HepG2 (cell line): ENCODE data around the gene ZNF490. TPM values are rescaled to one million over a fixed set of nuclear protein-coding genes. Genes with fewer than 3 reads are reported as not detected.

ENCODE experiments used
- KDM4B ChIP-seq: sonication (generic); formaldehyde crosslinking; IDR thresholded peaks from 2 replicates; pipeline ENCODE4 v1.4.0; 2020; ENCODE audit warnings: missing genetic modification reagents
- MAZ ChIP-seq, 2 experiments: sonication (generic) in 1 of 2; formaldehyde crosslinking in 1 of 2; IDR thresholded peaks; 2 replicates each; pipeline versions ENCODE4 v1.5.0 to v1.6.1; 2012 to 2020; ENCODE audit warnings: low read depth in 2 of 2, mild to moderate bottlenecking in 2 of 2, borderline replicate concordance in 1 of 2, improper control_type of control experiment in 1 of 2, low read length in 1 of 2, missing genetic modification reagents in 1 of 2, moderate library complexity in 1 of 2
- SOX13 ChIP-seq, 3 experiments: fragments of 450-650 bp in 1 of 3; sonication (generic) in 1 of 3; formaldehyde crosslinking in 1 of 3; IDR thresholded peaks in 2 of 3; conservative IDR thresholded peaks in 1 of 3; 2 replicates each; pipeline versions ENCODE4 v1.5.0 to v1.6.1; 2016 to 2020; ENCODE audit warnings: antibody characterized with exemption in 1 of 3, mild to moderate bottlenecking in 1 of 3, missing compliant biosample characterization in 1 of 3, missing genetic modification reagents in 1 of 3, moderate library complexity in 1 of 3
- ZBTB40 ChIP-seq, 2 experiments: fragments of 450-650 bp in 1 of 2; sonication (generic) in 1 of 2; formaldehyde crosslinking in 1 of 2; IDR thresholded peaks; 2 replicates each; pipeline versions ENCODE4 v1.6.1 to v1.8.0; 2016 to 2022; ENCODE audit warnings: antibody characterized with exemption in 1 of 2, mild to moderate bottlenecking in 1 of 2, missing genetic modification reagents in 1 of 2
- ZNF615 ChIP-seq: sonication (generic); formaldehyde crosslinking; IDR thresholded peaks from 2 replicates; pipeline ENCODE4 v1.5.0; 2020; ENCODE audit warnings: mild to moderate bottlenecking, missing genetic modification reagents, borderline replicate concordance
- polyA plus RNA-seq, 8 experiments: library from polyadenylated mRNA; depleted of rRNA in 3 of 8; stranded (reverse) in 7 of 8; unstranded in 1 of 8; fragments of >200 nt; fragmentation: Illumina TruSeq in 4 of 8; extraction: Trizol in 4 of 8; gene quantifications; 2 replicates each; pipeline versions ENCODE4 v1.2.1 to v1.2.3, GENCODE V29; 2011 to 2016; ENCODE audit warnings: low read depth in 4 of 8, missing spikeins in 1 of 8, mixed read lengths in 1 of 8; ENCODE audit not compliant: insufficient read depth in 1 of 8
- total RNA-seq, 5 experiments: library from RNA; depleted of rRNA; stranded (reverse); fragments of >200 nt; fragmentation: Illumina TruSeq; extraction: Trizol; gene quantifications; 2 replicates each; pipeline ENCODE4 v1.2.3, GENCODE V29; 2016; ENCODE audit warnings: low read depth in 1 of 5
- TF ChIP-seq, protein P1 (sequence below): sonication (generic); formaldehyde crosslinking; IDR thresholded peaks from 2 replicates; pipeline ENCODE4 v1.4.0; 2020; ENCODE audit warnings: low read depth, missing genetic modification reagents
- TF ChIP-seq, protein P2 (sequence below): IDR thresholded peaks from 2 replicates; pipeline ENCODE4 v1.6.1; 2016; ENCODE audit warnings: mild to moderate bottlenecking, missing biosample characterization, missing genetic modification reagents

Gene ZNF490
- total and polyA plus RNA-seq, 2 of the 13 experiments (the other 11 are each of a cell fraction or from before 2014, with no cell fraction given): 1.3 to 2.9 TPM

GRCh38 chr19:12580180-12580694, 30.4 kb downstream of the ZNF490 start (continued):
- TF ChIP-seq, protein P1, sequence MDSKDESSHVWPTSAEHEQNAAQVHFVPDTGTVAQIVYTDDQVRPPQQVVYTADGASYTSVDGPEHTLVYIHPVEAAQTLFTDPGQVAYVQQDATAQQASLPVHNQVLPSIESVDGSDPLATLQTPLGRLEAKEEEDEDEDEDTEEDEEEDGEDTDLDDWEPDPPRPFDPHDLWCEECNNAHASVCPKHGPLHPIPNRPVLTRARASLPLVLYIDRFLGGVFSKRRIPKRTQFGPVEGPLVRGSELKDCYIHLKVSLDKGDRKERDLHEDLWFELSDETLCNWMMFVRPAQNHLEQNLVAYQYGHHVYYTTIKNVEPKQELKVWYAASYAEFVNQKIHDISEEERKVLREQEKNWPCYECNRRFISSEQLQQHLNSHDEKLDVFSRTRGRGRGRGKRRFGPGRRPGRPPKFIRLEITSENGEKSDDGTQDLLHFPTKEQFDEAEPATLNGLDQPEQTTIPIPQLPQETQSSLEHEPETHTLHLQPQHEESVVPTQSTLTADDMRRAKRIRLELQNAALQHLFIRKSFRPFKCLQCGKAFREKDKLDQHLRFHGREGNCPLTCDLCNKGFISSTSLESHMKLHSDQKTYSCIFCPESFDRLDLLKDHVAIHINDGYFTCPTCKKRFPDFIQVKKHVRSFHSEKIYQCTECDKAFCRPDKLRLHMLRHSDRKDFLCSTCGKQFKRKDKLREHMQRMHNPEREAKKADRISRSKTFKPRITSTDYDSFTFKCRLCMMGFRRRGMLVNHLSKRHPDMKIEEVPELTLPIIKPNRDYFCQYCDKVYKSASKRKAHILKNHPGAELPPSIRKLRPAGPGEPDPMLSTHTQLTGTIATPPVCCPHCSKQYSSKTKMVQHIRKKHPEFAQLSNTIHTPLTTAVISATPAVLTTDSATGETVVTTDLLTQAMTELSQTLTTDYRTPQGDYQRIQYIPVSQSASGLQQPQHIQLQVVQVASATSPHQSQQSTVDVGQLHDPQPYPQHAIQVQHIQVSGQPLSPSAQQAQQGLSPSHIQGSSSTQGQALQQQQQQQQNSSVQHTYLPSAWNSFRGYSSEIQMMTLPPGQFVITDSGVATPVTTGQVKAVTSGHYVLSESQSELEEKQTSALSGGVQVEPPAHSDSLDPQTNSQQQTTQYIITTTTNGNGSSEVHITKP (CRISPR knock-in tag): no peak
- TF ChIP-seq SOX13 (IDR thresholded peaks at IDR 0.05) (no peak), SOX13 (CRISPR knock-in tag; conservative IDR thresholded peaks at IDR 0.05 in 1 of 2, IDR thresholded peaks at IDR 0.05 in 1 of 2) (peak in 1 of 2 experiments; percentile 35; a peak in 1 of 4 replicates), MAZ (IDR thresholded peaks at IDR 0.05; ENCODE audit: borderline replicate concordance, low read depth, low read length) (no peak), MAZ (CRISPR knock-in tag; IDR thresholded peaks at IDR 0.05; ENCODE audit: low read depth) (no peak), KDM4B (CRISPR knock-in tag) (no peak), ZNF615 (CRISPR knock-in tag) (no peak), ZBTB40 (IDR thresholded peaks at IDR 0.05) (no peak), ZBTB40 (CRISPR knock-in tag; IDR thresholded peaks at IDR 0.05) (no peak)
- TF ChIP-seq, protein P2, sequence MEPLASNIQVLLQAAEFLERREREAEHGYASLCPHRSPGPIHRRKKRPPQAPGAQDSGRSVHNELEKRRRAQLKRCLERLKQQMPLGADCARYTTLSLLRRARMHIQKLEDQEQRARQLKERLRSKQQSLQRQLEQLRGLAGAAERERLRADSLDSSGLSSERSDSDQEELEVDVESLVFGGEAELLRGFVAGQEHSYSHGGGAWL: no peak
